ACHN (cell line): ENCODE data around the gene SLC25A45.
A peak's percentile ranks its signal among the peaks of the same experiment; 100 is the strongest.

ENCODE experiments used
- DNase-seq: peaks from one replicate; pipeline ENCODE4 v3.0.0-alpha.2; 2015
- in situ Hi-C: cut with HindIII; loops from 2 replicates; pipeline ENCODE4 v1.10.0; 2017; ENCODE audit warnings: low sequenced_read_pairs, low pct_ligation_motif_present, low pct_unique_long_range_greater_than_20kb

Gene SLC25A45, protein sequence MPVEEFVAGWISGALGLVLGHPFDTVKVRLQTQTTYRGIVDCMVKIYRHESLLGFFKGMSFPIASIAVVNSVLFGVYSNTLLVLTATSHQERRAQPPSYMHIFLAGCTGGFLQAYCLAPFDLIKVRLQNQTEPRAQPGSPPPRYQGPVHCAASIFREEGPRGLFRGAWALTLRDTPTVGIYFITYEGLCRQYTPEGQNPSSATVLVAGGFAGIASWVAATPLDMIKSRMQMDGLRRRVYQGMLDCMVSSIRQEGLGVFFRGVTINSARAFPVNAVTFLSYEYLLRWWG

DNA sequence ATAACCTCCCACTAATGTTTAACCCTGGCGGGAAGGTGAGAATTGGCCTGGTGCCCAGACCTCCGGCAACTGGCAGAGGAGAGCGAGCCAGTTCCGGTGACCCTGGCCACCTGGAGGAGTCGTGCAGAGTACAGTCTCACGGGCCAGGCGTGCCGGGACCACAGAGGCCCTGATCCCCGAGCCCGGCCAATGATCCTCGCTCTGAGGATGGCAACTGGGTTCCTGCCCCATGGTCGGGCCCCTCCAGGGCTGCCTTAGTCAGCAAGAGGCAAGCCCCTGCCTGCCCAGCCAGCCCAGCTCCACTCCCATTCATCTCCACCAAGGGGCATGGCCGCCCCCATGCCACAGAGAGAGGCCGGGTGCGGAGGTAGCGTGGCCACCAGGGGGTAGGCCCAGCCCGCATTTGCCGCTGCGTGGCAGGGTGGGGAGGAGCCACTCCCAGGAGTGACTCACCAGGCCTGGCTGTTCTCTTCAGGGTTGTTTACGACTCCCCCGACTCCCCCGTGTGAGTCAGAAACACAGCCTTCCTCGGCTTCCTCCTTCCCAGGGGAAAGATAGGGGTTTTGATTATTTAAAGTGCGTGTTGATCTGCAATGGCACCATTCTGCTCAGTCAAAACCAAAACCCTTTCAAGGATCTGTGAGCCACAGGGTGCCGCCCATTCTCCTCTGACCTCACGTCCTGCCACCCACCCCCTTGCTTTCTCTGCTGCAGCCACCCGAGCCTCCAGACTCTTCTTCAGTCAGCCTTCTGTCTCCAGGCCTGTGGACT, at the start of gene SLC25A45:
SLC25A45 (minus strand) TSS at position 614 of the 771 bp plus-strand sequence. CDS start 695 bp downstream, outside the sequence.
- DNase-seq = peak; percentile 93
- in situ Hi-C loops = no loop called here

DNA sequence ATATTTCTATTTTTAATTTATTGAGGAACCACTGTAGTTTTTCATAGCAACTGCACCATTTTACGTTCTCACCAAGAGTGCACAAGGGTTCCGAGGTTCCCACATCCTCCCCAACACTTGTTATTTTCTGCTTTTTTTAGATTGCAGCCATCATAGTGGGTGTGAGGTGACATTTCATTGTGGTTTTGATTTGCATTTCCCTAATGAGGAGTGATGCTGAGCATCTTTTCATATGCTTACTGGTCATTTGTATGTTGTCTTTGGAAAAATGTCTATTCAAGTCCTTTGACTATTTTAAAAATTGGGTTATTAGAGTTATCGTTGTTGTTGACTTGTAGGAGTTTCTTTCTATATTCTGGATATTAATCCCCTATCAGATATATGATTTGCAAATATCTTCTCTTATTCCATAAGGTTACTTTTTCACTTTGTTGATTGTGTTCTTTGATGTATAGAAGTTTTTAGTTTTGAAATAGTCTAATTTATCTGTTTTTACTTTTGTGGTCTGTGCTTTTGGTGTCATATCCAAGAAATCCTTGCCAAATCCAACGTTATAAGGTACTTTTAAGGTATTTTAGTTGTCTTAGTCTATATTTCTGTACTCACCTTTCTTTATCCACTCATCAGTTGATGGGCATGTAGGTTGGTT, 49.1 kb upstream of the SLC25A45 start:
- in situ Hi-C loops = no loop called here
- peak; percentile 15 for DNase-seq

DNA sequence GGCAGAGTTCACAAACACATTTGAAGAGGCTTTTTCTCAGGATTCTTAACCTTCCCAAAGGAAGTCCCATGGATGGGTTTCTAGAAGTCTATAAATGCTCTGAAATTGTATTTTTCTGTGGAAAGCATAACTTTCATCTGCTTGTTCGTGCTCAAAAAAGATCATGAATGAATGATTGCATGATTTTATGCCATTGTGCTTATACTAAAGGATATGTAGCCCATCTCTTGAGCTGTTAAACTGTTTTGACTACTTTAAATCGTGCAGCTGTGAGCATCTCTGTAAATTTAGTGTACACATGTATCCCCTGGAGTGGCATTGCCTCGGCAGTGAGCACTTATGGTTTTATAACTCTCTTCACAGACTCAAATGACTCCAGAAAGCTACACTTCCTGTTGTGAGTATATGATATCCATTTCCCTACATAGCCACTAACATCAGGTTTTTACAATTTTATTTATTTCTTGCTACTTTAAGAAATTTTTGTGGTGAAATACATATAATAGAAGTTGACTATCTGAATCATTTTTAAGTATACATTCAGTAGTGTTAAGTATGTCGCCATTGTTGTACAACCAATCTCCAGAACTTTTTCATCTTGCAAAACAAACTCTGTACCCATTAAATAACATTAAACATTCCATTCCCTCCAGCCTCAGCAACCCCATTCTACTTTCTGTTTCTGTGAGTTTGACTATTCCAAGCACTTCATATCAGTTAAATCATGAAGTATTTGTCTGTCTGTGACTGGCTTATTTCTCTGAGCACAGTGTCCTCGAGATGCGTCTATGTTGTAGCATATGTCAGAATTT, 48.2 kb upstream of the SLC25A45 start:
- DNase-seq = peak; percentile 47
- in situ Hi-C loops = no loop called here

DNA sequence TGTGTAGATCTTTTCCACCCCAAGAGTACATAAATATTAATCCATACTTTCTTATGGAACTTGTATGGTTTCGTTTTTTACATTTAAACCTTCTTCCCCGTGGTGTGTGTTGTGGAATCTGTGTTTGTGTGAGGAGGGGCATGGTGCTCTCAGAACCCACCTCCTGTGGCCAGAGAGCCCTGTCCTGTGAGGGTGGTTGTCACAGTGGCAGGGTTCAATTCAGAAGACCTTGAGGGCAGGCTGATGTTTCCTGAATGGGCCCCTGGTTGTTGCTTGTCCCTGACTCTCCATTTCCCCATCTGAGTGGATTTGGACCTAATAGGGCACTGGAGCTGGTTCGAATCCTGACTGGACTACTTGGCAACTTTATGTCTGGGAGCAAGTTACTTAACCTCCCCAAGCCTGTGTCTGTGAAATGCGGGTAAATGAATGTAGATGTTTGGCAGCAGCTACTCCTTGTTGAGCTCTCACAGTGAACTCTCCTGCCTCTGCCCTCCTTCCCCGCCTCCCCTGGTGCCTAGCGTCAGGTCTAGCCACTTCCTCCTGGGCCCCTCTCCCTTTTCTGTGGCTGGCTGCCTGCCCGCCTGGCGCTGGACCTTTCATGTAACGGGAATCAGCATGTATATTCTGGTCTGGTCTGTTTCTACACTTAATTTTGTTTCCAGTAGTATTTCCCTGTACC, 47.4 kb upstream of the SLC25A45 start:
- in situ Hi-C loops = loop anchor here (10.0 kb wide), 1 partner anchor 65 kb away; the partner anchor contains the start of gene MALAT1
- DNase-seq = peak; percentile 79

DNA sequence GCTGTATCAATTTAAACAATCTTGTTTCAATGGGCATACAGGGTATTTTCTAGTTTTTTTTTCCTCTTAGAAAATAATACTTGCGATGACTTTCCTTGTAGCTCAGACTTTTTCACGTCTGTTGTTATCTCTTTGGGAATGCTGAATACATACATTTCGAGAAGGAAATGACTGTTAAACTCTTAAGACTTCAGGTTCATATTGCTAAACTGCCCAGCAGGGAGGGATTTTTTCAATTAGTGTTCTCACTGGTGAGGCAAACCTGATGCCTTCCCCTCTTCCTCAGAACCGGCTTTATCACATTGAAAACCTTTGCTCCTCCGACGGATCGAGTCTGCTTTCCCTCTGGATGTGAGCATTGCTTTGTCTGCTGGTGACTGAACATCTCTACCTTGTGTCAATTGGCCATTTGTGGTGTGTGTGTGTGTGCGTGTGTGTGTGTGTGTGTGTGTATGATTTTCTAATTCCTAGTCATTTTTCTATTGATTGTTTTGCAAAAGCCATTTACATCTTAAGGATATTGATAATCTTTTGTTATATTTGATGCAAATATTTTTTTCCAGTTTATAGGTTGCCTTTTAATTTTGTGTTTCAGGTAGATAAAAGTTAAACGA, 46.7 kb upstream of the SLC25A45 start:
- in situ Hi-C loops = loop anchor here (10.0 kb wide), 1 partner anchor 66 kb away; the partner anchor contains the start of gene MALAT1
- peak; percentile 74 for DNase-seq

DNA sequence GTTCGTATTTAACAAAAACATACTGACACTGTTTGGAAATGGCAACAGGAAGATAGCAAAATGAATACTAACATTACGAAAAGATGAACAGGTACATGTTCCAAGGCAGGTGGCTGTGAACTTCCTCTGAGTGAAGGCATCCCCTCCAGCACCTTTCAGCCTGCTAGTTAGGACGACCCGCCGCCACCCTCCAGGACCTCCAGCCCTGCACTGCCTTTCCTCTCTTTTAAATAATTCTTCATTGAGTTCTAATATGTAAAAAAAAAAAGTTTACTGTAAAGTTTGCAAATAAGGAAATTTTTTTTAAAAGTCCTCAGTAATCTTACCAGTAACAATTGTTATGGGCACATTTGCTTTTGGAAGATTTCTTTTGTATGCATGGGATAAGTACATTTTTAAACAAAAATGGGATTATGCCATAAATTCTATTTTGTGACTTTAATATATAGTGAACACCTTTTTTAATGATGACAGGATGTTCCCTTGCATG, 46.2 kb upstream of the SLC25A45 start:
- in situ Hi-C loops = loop anchor here (10.0 kb wide), 1 partner anchor 66 kb away; the partner anchor contains the start of gene MALAT1

DNA sequence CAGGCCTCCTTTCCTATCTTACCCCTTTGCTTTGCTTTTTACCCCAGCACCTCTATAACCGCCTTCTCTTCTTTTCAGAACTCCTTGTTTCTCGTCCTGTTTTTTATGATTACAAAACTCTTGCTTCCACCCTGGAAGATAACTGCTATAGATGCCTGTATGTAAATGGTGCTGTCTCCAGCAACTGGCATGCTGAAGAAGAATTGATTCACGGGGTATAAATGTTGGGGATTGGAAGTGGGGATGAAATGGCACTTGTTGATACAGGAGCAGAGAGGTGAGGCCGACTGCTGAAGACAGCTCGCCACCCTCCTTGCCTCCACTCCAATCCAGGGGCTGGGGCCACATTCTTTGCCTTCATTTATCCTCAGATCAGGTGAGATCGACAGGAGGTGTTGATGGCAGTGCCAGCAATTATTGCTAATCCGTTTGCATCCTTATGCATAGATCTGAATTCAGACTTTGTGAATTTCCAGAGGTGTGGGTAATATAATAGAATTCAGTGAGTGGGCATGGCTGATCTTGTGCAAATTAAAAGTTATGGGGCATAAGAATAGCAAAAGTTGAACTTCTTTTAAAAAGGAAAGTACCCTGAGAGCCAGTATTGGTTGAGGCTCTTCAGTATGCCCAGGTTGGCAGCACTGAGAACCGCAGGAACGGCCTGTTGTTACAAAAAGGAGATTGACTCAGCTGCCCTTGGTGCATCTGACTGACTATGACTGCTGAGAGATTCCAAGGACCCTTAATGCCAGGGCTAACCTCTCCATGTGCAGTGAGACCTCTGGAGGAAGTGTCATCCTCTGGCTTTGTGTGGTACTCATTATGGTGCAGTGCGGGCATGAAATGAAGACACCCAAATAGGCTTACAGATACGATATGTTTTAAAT, 45.5 kb upstream of the SLC25A45 start:
- in situ Hi-C loops = loop anchor here (10.0 kb wide), 1 partner anchor 67 kb away; the partner anchor contains the start of gene MALAT1
- peak; percentile 76 for DNase-seq

More for the DNA sequence above, 46.2 kb upstream of the SLC25A45 start:
- DNase-seq = no peak

DNA sequence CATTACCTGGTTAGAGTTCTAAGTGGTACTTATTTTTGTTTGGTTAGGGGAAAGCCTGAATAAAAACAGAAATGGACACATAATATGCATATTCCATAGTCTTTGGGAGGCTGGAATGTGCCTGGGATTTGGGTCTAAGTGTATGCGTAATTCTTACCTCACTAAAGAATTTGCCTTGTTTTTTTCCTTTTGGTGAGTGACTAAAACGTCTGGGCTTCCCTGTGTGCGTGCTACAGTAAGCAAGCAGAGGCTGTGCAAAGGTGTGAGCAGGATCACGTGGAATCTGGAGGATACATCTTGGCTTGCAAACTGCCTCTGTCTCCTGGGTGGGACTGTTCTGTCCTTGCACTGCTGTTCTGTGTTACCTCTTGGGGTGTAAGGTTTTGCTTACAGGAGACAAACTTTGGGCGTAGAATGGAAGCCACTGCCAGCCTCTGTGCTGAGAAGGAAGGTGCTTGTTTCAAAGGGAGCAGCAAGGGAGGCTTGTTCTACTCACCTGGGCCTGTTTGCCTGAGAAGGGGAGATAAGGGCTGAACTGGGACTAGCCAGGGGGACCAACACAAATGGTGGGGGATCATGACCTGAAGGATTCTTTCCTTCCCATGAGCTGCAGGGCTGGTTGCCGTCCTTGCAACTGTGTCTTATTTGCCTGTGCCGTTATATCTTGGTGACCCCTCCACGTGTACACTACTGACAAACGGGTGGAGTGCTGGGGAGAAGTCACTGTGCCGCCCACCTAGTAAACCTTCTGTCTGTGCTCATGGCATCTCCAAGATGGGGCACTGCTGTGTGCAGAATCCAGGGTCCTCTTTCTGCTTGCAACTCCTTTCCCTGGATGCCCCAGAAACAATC, 44.6 kb upstream of the SLC25A45 start:
- in situ Hi-C loops = loop anchor here (10.0 kb wide), 1 partner anchor 68 kb away; the partner anchor contains the start of gene MALAT1
- peak; percentile 70 for DNase-seq

DNA sequence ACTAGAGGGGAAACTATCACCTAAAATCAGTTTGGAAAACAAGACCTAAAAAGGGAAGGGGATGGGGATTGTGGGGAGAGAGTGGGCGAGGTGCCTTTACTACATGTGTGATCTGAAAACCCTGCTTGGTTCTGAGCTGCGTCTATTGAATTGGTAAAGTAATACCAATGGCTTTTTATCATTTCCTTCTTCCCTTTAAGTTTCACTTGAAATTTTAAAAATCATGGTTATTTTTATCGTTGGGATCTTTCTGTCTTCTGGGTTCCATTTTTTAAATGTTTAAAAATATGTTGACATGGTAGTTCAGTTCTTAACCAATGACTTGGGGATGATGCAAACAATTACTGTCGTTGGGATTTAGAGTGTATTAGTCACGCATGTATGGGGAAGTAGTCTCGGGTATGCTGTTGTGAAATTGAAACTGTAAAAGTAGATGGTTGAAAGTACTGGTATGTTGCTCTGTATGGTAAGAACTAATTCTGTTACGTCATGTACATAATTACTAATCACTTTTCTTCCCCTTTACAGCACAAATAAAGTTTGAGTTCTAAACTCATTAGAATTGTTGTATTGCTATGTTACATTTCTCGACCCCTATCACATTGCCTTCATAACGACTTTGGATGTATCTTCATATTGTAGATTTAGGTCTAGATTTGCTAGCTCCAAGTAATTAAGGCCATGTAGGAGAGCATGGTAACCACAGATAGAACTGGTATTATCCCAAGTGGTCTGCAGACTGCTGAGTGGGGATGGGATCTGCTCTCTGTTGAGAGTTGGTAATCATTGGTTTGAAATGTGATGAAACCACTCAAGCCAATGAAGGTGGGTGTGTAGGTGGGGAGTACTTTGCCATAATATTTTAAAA, 43.8 kb upstream of the SLC25A45 start:
- in situ Hi-C loops = loop anchor here (10.0 kb wide), 1 partner anchor 69 kb away; the partner anchor contains the start of gene MALAT1
- DNase-seq = peak; percentile 42

DNA sequence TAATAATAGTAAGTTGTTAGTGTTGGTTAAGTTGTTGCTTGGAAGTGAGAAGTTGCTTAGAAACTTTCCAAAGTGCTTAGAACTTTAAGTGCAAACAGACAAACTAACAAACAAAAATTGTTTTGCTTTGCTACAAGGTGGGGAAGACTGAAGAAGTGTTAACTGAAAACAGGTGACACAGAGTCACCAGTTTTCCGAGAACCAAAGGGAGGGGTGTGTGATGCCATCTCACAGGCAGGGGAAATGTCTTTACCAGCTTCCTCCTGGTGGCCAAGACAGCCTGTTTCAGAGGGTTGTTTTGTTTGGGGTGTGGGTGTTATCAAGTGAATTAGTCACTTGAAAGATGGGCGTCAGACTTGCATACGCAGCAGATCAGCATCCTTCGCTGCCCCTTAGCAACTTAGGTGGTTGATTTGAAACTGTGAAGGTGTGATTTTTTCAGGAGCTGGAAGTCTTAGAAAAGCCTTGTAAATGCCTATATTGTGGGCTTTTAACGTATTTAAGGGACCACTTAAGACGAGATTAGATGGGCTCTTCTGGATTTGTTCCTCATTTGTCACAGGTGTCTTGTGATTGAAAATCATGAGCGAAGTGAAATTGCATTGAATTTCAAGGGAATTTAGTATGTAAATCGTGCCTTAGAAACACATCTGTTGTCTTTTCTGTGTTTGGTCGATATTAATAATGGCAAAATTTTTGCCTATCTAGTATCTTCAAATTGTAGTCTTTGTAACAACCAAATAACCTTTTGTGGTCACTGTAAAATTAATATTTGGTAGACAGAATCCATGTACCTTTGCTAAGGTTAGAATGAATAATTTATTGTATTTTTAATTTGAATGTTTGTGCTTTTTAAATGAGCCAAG, 42.9 kb upstream of the SLC25A45 start:
- peak; percentile 64 for DNase-seq
- in situ Hi-C loops = loop anchor here (10.0 kb wide), 1 partner anchor 69 kb away; the partner anchor contains the start of gene MALAT1

DNA sequence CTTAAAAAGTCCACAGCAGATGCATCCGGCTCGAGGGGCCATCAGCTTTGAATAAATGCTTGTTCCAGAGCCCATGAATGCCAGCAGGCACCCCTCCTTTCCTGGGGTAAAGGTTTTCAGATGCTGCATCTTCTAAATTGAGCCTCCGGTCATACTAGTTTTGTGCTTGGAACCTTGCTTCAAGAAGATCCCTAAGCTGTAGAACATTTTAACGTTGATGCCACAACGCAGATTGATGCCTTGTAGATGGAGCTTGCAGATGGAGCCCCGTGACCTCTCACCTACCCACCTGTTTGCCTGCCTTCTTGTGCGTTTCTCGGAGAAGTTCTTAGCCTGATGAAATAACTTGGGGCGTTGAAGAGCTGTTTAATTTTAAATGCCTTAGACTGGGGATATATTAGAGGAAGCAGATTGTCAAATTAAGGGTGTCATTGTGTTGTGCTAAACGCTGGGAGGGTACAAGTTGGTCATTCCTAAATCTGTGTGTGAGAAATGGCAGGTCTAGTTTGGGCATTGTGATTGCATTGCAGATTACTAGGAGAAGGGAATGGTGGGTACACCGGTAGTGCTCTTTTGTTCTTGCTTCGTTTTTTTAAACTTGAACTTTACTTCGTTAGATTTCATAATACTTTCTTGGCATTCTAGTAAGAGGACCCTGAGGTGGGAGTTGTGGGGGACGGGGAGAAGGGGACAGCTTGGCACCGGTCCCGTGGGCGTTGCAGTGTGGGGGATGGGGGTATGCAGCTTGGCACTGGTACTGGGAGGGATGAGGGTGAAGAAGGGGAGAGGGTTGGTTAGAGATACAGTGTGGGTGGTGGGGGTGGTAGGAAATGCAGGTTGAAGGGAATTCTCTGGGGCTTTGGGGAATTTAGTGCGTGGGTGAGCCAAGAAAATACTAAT, 42.0 kb upstream of the SLC25A45 start:
- peak; percentile 41 for DNase-seq
- in situ Hi-C loops = loop anchor here (10.0 kb wide), 1 partner anchor 70 kb away; the partner anchor contains the start of gene MALAT1

DNA sequence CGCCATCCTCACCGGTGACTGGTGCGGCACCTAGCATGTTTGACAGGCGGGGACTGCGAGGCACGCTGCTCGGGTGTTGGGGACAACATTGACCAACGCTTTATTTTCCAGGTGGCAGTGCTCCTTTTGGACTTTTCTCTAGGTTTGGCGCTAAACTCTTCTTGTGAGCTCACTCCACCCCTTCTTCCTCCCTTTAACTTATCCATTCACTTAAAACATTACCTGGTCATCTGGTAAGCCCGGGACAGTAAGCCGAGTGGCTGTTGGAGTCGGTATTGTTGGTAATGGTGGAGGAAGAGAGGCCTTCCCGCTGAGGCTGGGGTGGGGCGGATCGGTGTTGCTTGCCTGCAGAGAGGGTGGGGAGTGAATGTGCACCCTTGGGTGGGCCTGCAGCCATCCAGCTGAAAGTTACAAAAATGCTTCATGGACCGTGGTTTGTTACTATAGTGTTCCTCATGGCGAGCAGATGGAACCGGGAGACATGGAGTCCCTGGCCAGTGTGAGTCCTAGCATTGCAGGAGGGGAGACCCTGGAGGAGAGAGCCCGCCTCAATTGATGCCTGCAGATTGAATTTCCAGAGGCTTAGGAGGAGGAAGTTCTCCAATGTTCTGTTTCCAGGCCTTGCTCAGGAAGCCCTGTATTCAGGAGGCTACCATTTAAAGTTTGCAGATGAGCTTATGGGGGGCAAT, 41.2 kb upstream of the SLC25A45 start:
- in situ Hi-C loops = loop anchor here (10.0 kb wide), 1 partner anchor 71 kb away; the partner anchor contains the start of gene MALAT1
- DNase-seq = peak; percentile 22
